WTC11 (cell line): ENCODE data around the gene BLMH.

Experiments used
- CTCF ChIP-seq: fragments of 200-600 bp; IDR thresholded peaks from 2 replicates; pipeline ENCODE4 v1.8.0; 2022; ENCODE audit warnings: antibody characterized with exemption
- NFATC4 ChIP-seq: fragments of 250-450 bp; sonication (Bioruptor Pico); IDR thresholded peaks from 2 replicates; pipeline ENCODE4 v1.9.0; 2021; ENCODE audit warnings: mild to moderate bottlenecking
- PRRX2 ChIP-seq: fragments of 250-450 bp; sonication (Bioruptor Pico); IDR thresholded peaks from 2 replicates; pipeline ENCODE4 v1.8.0; 2021; ENCODE audit warnings: mild to moderate bottlenecking
- SMAD3 ChIP-seq: sonication (generic); formaldehyde crosslinking; IDR thresholded peaks from 2 replicates; pipeline ENCODE4 v1.8.0; 2022; ENCODE audit warnings: missing genetic modification reagents, mild to moderate bottlenecking, borderline replicate concordance
- TCF7 ChIP-seq: sonication (generic); formaldehyde crosslinking; IDR thresholded peaks from 2 replicates; pipeline ENCODE4 v1.8.0; 2022; ENCODE audit warnings: mild to moderate bottlenecking, low read depth, missing genetic modification reagents, moderate library complexity
- TF ChIP-seq, protein P1 (sequence below): sonication (generic); formaldehyde crosslinking; IDR thresholded peaks from 2 replicates; pipeline ENCODE4 v1.8.0; 2023; ENCODE audit warnings: mild to moderate bottlenecking, missing genetic modification reagents
- TF ChIP-seq, protein P2 (sequence below): sonication (generic); formaldehyde crosslinking; IDR thresholded peaks from 2 replicates; pipeline ENCODE4 v1.8.0; 2022; ENCODE audit warnings: missing genetic modification reagents

GRCh38 chr17:30212750-30213149 lies 79.0 kb downstream of the BLMH start:
- TF ChIP-seq, protein P1, sequence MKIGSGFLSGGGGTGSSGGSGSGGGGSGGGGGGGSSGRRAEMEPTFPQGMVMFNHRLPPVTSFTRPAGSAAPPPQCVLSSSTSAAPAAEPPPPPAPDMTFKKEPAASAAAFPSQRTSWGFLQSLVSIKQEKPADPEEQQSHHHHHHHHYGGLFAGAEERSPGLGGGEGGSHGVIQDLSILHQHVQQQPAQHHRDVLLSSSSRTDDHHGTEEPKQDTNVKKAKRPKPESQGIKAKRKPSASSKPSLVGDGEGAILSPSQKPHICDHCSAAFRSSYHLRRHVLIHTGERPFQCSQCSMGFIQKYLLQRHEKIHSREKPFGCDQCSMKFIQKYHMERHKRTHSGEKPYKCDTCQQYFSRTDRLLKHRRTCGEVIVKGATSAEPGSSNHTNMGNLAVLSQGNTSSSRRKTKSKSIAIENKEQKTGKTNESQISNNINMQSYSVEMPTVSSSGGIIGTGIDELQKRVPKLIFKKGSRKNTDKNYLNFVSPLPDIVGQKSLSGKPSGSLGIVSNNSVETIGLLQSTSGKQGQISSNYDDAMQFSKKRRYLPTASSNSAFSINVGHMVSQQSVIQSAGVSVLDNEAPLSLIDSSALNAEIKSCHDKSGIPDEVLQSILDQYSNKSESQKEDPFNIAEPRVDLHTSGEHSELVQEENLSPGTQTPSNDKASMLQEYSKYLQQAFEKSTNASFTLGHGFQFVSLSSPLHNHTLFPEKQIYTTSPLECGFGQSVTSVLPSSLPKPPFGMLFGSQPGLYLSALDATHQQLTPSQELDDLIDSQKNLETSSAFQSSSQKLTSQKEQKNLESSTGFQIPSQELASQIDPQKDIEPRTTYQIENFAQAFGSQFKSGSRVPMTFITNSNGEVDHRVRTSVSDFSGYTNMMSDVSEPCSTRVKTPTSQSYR (CRISPR knock-in tag) = no peak
- TF ChIP-seq CTCF (no peak), TCF7 (CRISPR knock-in tag) (no peak), SMAD3 (CRISPR knock-in tag) (no peak), PRRX2 (CRISPR knock-in tag) (no peak), NFATC4 (no peak)
- TF ChIP-seq, protein P2, sequence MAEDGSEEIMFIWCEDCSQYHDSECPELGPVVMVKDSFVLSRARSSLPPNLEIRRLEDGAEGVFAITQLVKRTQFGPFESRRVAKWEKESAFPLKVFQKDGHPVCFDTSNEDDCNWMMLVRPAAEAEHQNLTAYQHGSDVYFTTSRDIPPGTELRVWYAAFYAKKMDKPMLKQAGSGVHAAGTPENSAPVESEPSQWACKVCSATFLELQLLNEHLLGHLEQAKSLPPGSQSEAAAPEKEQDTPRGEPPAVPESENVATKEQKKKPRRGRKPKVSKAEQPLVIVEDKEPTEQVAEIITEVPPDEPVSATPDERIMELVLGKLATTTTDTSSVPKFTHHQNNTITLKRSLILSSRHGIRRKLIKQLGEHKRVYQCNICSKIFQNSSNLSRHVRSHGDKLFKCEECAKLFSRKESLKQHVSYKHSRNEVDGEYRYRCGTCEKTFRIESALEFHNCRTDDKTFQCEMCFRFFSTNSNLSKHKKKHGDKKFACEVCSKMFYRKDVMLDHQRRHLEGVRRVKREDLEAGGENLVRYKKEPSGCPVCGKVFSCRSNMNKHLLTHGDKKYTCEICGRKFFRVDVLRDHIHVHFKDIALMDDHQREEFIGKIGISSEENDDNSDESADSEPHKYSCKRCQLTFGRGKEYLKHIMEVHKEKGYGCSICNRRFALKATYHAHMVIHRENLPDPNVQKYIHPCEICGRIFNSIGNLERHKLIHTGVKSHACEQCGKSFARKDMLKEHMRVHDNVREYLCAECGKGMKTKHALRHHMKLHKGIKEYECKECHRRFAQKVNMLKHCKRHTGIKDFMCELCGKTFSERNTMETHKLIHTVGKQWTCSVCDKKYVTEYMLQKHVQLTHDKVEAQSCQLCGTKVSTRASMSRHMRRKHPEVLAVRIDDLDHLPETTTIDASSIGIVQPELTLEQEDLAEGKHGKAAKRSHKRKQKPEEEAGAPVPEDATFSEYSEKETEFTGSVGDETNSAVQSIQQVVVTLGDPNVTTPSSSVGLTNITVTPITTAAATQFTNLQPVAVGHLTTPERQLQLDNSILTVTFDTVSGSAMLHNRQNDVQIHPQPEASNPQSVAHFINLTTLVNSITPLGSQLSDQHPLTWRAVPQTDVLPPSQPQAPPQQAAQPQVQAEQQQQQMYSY (CRISPR knock-in tag) = no peak
